ENCODE results near the gene CDC14A.

DNA sequence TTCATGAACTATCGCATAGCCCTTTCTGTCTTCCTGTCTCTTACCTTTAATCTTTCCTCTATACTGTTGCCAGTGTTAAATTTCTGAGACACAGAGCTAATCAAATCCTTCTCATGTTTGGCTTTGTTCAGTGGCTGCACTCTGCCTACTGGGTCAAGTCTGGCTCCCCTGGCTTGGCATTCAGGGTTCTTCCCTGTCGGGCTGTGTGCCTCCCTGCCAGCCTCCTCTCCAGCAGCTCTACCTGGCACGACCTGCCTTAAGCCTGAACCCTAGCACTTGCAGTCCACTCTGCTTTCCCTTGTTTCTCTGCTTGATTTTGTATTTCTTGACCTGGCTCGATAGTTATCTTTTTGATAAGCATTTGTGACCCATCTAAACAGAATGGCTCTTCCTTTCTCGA, 159.5 kb downstream of the CDC14A start:
- TF ChIP-seq CTCF (IDR thresholded peaks at IDR 0.05): no peak
- no peak for TF ChIP-seq POLR2A (IDR thresholded peaks at IDR 0.05)

Data from heart left ventricle (tissue), 13 donors.